Smooth muscle cell (in vitro differentiated cells): ENCODE measurements around the gene NPVF. TPM values are rescaled to one million over a fixed set of nuclear protein-coding genes. Genes with fewer than 3 reads are reported as not detected.

Experiments used
- DNase-seq: peaks from one replicate; lab custom pipeline; 2025; ENCODE audit not compliant: unreplicated experiment; lab: John Stamatoyannopoulos, UW
- H2AFZ ChIP-seq: fragments of 200-600 bp; sonication (generic); 2 replicates; pipeline ENCODE4 v1.6.0; 2016; ENCODE audit warnings: antibody characterized with exemption, low read depth, mild to moderate bottlenecking
- H3F3A ChIP-seq: fragments of 200-600 bp; sonication (generic); 2 replicates; pipeline ENCODE4 v1.6.0; 2017; ENCODE audit warnings: antibody characterized with exemption, low read depth
- H3K27ac ChIP-seq: fragments of 200-600 bp; sonication (generic); 2 replicates; pipeline ENCODE4 v1.5.1; 2016; ENCODE audit warnings: low read depth, mild to moderate bottlenecking
- H3K27me3 ChIP-seq: fragments of 200-600 bp; sonication (generic); 2 replicates; pipeline ENCODE4 v1.6.1; 2016; ENCODE audit warnings: low read depth, mild to moderate bottlenecking
- H3K36me3 ChIP-seq: fragments of 200-600 bp; sonication (generic); 2 replicates; pipeline ENCODE4 v1.5.1; 2016; ENCODE audit warnings: low read depth
- H3K4me1 ChIP-seq: fragments of 200-600 bp; sonication (generic); 2 replicates; pipeline ENCODE4 v1.5.1; 2016; ENCODE audit warnings: low read depth
- H3K4me2 ChIP-seq: fragments of 200-600 bp; sonication (generic); 2 replicates; pipeline ENCODE4 v1.6.0; 2016; ENCODE audit warnings: mild to moderate bottlenecking
- H3K4me3 ChIP-seq: fragments of 200-600 bp; sonication (generic); 2 replicates; pipeline ENCODE4 v1.5.1; 2016; ENCODE audit warnings: mild to moderate bottlenecking
- H3K79me2 ChIP-seq: fragments of 200-600 bp; sonication (generic); 2 replicates; pipeline ENCODE4 v1.6.0; 2016; ENCODE audit warnings: low read depth, mild to moderate bottlenecking
- H3K9ac ChIP-seq: fragments of 200-600 bp; sonication (generic); 2 replicates; pipeline ENCODE4 v1.6.0; 2016; ENCODE audit warnings: low read depth
- H3K9me3 ChIP-seq: fragments of 200-600 bp; sonication (generic); replicated peaks from 2 replicates; pipeline ENCODE4 v1.5.1; 2016; ENCODE audit warnings: low read depth
- H4K20me1 ChIP-seq: fragments of 200-600 bp; sonication (generic); 2 replicates; pipeline ENCODE4 v1.6.0; 2016; ENCODE audit warnings: low read depth
- CTCF ChIP-seq: fragments of 200-600 bp; sonication (generic); IDR thresholded peaks from 2 replicates; pipeline ENCODE4 v1.5.1; 2017; ENCODE audit warnings: borderline replicate concordance, mild to moderate bottlenecking, antibody characterized with exemption; ENCODE audit not compliant: insufficient read depth, poor library complexity, severe bottlenecking
- WGBS: methylation state at CpG from one replicate; pipeline ENCODE4 v1.1.7; 2016; ENCODE audit warnings: low lambda C conversion rate; 5-methylcytosine and 5-hydroxymethylcytosine counted together
- polyA plus RNA-seq: library from polyadenylated mRNA; unstranded; fragments of >200 nt; fragmentation: Nextera tagmentation; extraction: Ambion mirVana; gene quantifications from 2 replicates; pipeline ENCODE4 v1.2.1, GENCODE V29; 2016
- total RNA-seq: library from RNA; depleted of rRNA; stranded (reverse); fragments of >200 nt; gene quantifications from 2 replicates; pipeline ENCODE4 v1.2.3, GENCODE V29; 2014

NPVF gene
- total and polyA plus RNA-seq, 2 experiments from 2014 or later: not detected

- Histone ChIP-seq H3K9ac (no peak overlapping the region), H3K36me3 (no peaks in the 10 kb centered on the region), H4K20me1 (no peaks in the 10 kb centered on the region), H3F3A (no peaks in the 10 kb centered on the region), H3K4me3 (no peak overlapping the region), H3K27ac (no peak overlapping the region), H3K4me1 (no peaks in the 10 kb centered on the region), H2AFZ (no peak overlapping the region), H3K9me3 (no peaks in the 10 kb centered on the region), H3K4me2 (no peak overlapping the region), H3K27me3 (no peaks in the 10 kb centered on the region), H3K79me2 (no peaks in the 10 kb centered on the region)
- no peak for TF ChIP-seq CTCF
- DNase-seq: no peak
- 91% methylated on average over 8 of the region's 8 CpGs for WGBS
Measured at GRCh38 chr7:25187932-25188331, 40.4 kb downstream of the NPVF start.

GRCh38 chr7:25186436-25186835 is 41.9 kb downstream of the NPVF start:
- Histone ChIP-seq H3K27me3 (no peaks in the 10 kb centered on the region), H3K4me1 (no peaks in the 10 kb centered on the region), H3K9me3 (no peaks in the 10 kb centered on the region), H2AFZ (no peak overlapping the region), H3K4me2 (no peak overlapping the region), H3K79me2 (no peaks in the 10 kb centered on the region), H3K9ac (no peak overlapping the region), H3F3A (no peaks in the 10 kb centered on the region), H3K36me3 (no peaks in the 10 kb centered on the region), H4K20me1 (no peaks in the 10 kb centered on the region), H3K4me3 (no peak overlapping the region), H3K27ac (no peak overlapping the region)
- 81% methylated on average over 6 of the region's 6 CpGs for WGBS
- no peak for DNase-seq
- TF ChIP-seq CTCF: no peak

- H3K36me3 ChIP-seq: no peaks in the 10 kb centered on the region
- H3K9me3 ChIP-seq: no peaks in the 10 kb centered on the region
- H3K4me1 ChIP-seq: peaks cover 3% of the 10 kb centered on the region
- H2AFZ ChIP-seq: no peak overlapping the region
- no peaks in the 10 kb centered on the region for H3F3A ChIP-seq
- DNase-seq: no peak
- no peaks in the 10 kb centered on the region for H3K27me3 ChIP-seq
- no peak for TF ChIP-seq CTCF
- 87% methylated on average over 3 of the region's 3 CpGs for WGBS
- H3K9ac ChIP-seq: no peak overlapping the region
- no peaks in the 10 kb centered on the region for H4K20me1 ChIP-seq
- no peak overlapping the region for H3K4me3 ChIP-seq
- H3K79me2 ChIP-seq: no peaks in the 10 kb centered on the region
- no peak overlapping the region for H3K27ac ChIP-seq
- H3K4me2 ChIP-seq: no peak overlapping the region
Measured at GRCh38 chr7:25181532-25181931, 46.8 kb downstream of the NPVF start.

GRCh38 chr7:25180946-25181345 is 47.3 kb downstream of the NPVF start:
- peaks cover 3% of the 10 kb centered on the region for H3K4me1 ChIP-seq
- no peaks in the 10 kb centered on the region for H3K36me3 ChIP-seq
- H3K27me3 ChIP-seq: no peaks in the 10 kb centered on the region
- no peak overlapping the region for H2AFZ ChIP-seq
- WGBS: 87% methylated on average over 7 of the region's 7 CpGs
- no peaks in the 10 kb centered on the region for H3K79me2 ChIP-seq
- TF ChIP-seq CTCF: no peak
- no peak overlapping the region for H3K9ac ChIP-seq
- DNase-seq: no peak
- peak overlapping the region; percentile 81 for H3K4me3 ChIP-seq
- H3K27ac ChIP-seq: no peak overlapping the region
- no peak overlapping the region for H3K4me2 ChIP-seq
- H3K9me3 ChIP-seq: no peaks in the 10 kb centered on the region
- H3F3A ChIP-seq: no peaks in the 10 kb centered on the region
- no peaks in the 10 kb centered on the region for H4K20me1 ChIP-seq
